Activated T-helper 1 cell treated with Interleukin-2 at 50 U/mL for 16 hours (primary cell): ENCODE measurements around the gene COL5A1.
"Not testable (repeated sequence)": the region's sequence is repeated elsewhere in the genome, so short reads cannot be mapped to it uniquely, and the experiment has no call there.

Experiments
- DNase-seq: peaks from one replicate; pipeline ENCODE4 v3.0.0-alpha.2; 2020; ENCODE audit warnings: low read depth

The COL5A1 gene

DNA sequence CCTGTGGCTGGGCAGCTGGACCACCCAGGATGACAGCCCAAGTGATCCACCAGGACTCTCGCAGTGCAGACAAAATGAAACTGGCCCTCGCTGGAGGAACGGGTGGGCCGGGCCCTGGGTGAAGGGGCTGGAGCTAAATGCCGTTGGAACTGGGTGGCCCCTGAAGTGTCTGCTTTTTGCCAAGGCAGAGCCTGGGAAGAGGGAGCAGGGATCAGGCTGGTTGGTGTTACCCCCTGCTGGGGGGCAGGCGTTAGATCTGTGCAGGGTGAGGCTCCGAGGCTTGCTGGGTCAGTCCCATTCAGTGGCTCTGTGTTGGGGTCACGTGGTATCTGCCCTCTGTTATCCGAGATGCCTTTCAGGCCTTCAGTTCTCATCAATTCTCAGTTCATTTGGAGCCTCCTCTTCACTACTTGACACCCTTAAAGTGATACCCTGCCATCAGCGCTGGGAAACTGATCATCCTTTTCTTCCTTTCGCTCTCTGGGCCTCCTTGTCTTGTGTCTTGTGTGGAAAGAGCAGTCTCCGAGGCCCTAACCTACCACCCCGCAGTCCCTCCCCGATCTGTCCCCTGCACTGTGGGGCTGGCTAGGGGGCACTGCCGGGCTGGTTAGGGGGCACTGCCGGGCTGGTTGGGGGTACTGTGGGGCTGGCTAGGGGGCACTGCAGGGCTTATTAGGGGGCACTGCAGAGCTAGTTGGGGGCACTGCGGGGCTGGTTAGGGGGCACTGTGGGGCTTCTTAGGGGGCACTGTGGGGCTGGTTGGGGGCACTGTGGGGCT, 37.3 kb downstream of the COL5A1 start:
- DNase-seq: no peak

- DNase-seq: no peak
These were observed 38.2 kb downstream of the COL5A1 start for GRCh38 chr9:134679616-134680392.

DNA sequence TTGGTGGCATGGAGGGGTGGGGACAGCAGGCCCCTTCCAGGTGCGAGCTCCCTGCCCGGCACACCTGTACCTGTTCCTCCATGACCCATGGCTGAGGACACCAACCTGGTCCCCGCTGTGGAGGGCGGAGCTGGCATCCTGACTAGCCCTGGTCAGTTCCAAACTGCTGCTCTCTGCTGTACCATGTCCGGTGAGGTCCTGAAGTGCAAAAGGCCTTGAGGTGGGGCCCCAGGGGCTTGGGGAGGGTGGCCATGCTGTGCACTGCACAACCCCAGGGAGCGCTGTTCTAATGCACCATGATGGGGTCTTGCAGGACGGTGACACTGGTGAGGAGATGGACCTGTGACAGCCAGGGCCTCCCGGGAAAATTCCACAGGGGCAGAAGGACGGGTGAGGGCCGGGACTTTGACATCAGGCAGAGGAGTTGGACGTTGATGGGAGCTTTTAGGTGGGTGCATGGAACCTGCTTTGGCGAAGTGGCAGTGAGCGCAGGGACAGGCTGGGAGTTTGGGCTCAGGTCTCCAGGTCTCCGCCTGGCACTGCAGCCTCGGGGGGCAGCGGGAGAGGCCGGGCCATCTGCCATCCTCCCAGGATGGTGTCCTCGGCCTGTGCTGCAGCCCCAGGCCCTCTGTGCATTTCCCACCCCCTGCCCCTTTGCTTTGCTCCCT, 38.9 kb downstream of the COL5A1 start:
- no peak for DNase-seq

DNA sequence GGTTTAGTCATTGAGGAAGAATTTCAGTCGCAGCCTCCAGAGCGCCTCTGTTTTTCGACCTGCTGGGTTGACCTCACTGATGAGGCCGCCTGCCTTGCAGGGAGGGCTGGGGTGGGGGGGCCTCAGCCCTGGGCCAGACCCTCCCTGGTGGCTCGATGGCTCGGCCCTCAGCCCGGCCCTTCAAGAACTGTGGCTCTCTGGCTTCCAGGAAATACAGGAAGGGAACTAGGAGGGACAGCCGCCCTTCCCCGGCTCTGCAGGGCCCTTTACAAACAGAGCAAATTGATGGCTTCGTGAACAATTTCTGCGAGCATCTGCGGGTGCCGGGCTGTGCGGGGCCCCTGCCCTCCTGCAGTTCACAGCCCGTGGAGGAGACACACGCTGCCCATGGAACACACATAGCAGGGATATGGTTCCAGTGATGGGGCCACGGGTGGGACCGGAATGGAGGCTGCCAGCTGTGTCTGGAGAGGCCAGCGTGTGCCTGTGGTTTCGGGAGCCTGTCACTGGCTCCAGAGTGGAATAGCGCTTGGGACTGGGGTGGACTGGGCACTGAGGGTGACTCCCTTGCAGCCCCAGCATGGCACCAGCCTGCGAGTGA, 39.6 kb downstream of the COL5A1 start:
- DNase-seq: no peak

GRCh38 chr9:134682026-134682425, 40.4 kb downstream of the COL5A1 start:
- no peak for DNase-seq

GRCh38 chr9:134682651-134683364, 41.2 kb downstream of the COL5A1 start:
- DNase-seq: no peak

- no peak for DNase-seq
These were observed 42.2 kb downstream of the COL5A1 start for GRCh38 chr9:134683714-134684374.

DNA sequence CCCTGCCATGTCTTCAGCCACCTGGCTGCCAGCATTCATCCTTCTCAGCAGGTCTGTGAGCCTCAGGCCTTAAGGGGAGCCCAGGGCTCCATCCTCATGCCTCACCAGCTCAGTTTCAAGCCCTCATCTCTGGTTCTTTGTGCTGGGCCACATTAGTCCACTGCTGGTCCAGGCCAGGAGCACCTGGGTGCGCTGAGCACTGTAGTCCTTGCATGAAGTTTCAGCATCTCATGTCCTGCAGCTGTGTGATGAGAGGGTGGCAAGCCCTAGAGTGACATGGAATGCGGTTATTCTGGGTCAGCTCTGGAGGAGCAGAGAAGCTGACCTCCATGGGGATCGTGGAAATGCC, 42.7 kb downstream of the COL5A1 start:
- DNase-seq: no peak

- not testable (repeated sequence) for DNase-seq
These were observed 43.3 kb downstream of the COL5A1 start for GRCh38 chr9:134684941-134685340.

DNA sequence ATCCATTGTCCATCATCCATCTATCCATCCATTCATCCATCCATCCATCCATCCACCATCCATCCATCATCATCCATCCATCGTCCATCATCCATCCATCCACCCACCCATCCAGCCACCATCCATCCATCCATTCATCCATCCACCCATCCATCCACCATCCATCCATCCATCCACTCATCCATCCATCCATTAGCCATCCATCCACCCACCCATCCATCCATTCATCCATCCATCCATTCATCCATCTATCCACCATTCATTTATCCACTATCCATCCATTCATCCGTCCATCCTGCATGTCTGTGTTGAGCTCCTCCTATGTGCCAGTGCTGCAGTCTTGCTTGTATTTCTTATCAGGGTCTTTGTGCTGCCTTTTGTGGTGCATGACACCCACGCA, 44.2 kb downstream of the COL5A1 start:
- no peak for DNase-seq

- DNase-seq: no peak
These were observed 45.3 kb downstream of the COL5A1 start for GRCh38 chr9:134686896-134687295.

GRCh38 chr9:134687556-134687955, 46.0 kb downstream of the COL5A1 start:
- no peak for DNase-seq

DNA sequence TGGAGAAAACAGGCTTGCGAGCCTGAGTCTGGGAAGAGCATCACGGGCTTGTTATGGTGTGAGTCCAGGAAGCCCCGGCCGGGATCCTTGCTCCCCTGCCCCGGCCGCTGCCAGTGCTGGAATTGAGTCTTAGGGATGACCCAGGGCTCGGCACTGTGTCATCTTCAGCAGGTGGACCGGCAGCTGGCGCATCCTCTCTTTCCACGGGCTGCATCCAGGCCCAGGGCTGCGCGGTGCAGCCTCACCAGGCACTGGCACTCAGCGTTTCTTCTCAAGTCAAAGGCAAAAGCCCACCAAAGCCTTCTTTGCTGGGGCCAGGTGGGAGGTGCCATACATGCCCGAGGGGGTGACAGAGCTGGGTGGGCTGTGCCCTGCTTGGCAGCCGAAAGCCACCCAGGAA, 46.6 kb downstream of the COL5A1 start:
- no peak for DNase-seq

DNA sequence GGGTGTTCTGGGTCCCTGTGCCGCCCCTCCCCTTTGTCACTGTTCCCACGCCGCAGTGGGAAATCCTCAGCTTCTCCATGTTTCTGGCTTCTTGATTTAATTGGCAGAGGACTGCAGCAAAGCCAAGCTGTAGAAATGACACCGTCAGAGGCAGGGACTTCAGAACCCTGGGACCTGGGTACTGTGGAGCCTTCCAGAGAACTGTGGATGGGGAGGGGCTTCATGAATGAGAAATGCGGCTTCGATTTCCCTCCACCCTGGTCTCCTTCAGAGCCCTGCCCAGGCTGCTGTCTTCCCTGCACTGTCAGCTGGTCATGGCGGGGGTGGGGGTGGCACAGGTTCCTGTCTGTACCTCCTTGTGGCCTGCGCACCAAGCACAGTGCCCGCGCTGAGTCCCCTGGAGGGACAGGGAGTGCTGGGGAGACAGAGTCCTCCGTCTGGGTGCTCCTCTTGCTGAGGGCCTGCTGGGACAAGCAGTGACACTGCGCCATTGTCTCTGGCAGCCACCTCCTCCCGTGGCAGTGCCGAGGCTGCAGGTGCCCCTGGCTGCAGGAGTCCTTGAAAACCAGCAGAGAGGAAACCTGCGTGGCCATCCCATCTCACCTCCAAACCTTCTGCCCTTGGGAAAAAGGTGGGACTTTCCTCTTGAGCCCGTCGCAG, 47.2 kb downstream of the COL5A1 start:
- no peak for DNase-seq

GRCh38 chr9:134689321-134690181, 47.9 kb downstream of the COL5A1 start:
- no peak for DNase-seq

DNA sequence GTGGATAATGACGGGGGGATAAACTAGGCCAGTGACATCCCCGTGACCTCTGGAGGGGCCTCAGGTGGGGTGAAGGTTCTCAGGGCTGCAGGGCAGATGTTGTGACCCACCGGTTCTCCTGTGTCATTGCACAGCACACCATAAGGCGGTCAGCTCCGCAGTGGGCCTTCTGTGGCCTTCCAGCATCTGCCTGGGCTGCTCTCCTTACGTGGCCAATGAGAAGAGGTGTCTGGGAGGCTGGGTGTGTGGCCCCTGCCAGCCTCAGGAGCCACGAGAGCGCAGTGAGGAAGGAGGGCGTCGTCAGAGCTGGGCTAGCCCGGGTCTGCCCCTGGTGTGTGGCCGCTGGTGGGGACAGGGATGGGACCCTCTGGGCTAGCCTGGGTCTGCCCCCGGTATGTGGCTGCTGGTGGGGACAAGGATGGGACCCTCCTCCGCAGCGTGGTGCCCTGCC, 48.7 kb downstream of the COL5A1 start:
- DNase-seq: no peak

DNA sequence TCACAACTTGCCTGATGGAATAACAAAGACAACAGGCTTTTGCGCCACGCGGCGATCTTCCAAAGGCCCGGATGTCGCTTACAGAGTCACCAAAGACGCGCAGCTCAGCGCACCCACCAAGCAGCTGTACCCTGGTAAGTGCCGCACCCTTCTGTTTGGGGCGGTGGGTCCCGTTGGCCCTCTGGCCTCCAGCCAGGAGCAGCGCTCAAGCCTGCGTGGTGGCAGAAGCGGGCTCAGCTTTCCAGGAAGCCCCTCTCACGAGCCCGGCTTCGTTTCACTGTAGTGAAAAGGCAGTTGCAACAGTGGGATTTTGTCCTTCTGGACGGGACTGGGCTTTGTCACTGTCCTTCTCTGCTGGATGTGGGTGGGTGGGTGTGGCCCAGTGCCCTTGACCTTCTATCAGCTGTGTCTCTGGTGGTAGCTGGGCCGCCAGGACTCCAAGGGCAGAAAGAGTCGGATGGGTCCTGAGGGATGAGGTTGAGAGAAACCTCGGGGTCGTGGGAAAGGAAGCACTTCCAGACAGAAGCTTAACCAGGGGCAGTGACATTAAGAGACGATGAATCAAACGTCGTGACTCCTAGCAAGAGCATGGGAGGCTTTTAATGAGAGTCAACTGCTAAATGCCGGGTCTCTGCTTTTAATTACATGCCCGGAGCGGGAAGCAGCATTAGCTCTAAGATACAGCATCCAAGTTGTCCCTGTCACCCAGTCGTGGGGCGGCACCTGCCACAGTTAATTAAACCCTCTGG, 49.5 kb downstream of the COL5A1 start:
- DNase-seq: no peak

DNA sequence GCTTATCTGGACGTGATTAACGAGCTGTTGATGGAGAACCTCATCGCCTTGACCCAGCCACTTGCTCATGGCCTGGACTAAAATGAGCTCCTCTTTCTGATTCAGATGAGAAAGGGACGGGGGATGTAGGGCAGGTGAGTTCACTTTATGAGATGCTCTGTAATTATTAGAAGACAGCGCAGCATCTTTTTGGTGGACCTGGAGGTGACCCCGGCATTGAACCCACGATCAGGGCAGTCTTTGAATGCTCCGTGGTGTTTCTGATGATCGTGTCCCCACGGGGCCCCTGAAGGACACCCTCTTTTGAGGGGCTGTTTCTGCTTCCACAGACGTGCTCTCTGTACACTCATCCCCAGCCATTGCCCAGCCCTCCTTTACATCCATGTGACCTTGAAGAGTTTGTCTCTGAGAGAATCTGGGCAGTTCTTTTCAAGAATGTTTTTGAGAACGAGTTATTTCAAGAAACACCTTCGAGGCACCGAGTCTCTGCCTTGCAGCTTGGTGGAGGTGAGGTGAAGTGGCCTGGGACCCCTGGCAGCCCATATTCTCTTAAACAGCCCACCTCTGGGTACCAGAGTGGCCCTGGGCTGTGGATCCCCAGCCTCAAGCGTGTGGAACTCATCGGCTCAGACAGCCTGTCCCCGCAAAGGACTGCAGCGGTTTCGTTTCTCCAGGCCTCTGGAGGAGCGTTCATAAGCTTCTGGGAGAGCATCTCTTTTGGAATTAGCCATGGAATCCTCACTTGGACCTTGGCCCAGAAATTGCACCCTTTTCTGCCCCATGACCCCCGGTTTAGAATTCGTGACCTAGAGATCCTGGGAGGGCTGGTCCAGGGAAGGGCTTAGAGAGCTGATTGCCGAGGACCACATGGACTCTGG, 50.3 kb downstream of the COL5A1 start:
- no peak for DNase-seq
